Neural cell (in vitro differentiated cells): ENCODE results near the gene ACAD11.

ENCODE experiments used
- CTCF ChIP-seq: fragments of 450-650 bp; IDR thresholded peaks from 2 replicates; pipeline ENCODE4 v1.5.1; 2014; ENCODE audit warnings: antibody characterized with exemption, mild to moderate bottlenecking, moderate library complexity; ENCODE audit not compliant: poor library complexity, severe bottlenecking
- EZH2 ChIP-seq: fragments of 200-600, 300-800 bp; shearing (Covaris generic), sonication (generic); IDR thresholded peaks from 2 replicates; pipeline ENCODE4 v1.6.1; 2014; ENCODE audit warnings: antibody characterized with exemption, low read length, borderline replicate concordance, mild to moderate bottlenecking; ENCODE audit not compliant: insufficient read depth, poor library complexity, severe bottlenecking
- TAF1 ChIP-seq: IDR thresholded peaks from 2 replicates; pipeline ENCODE4 v1.6.1; 2012; ENCODE audit warnings: low read depth

- TF ChIP-seq EZH2 = no peak
- TF ChIP-seq CTCF = no peak
- TF ChIP-seq TAF1 = no peak
Measured at GRCh38 chr3:132660811-132661070, 1.1 kb upstream of the ACAD11 start.
